ENCODE measurements around the gene PARP6.

- TF ChIP-seq POLR2AphosphoS5 (IDR thresholded peaks at IDR 0.05; ENCODE audit: low read depth, low read length), result no peak
- TF ChIP-seq TAF1 (IDR thresholded peaks at IDR 0.05; ENCODE audit: borderline replicate concordance, insufficient read depth, low read length), result no peak
These were observed 44.6 kb downstream of the PARP6 start for GRCh38 chr15:72227720-72228119.

Measured in PFSK-1 (cell line).